HL-60 (cell line): ENCODE measurements around the gene BCAS3.
"Not testable (repeated sequence)": the region's sequence is repeated elsewhere in the genome, so short reads cannot be mapped to it uniquely, and the experiment has no call there.

ENCODE experiments used
- DNase-seq, 2 experiments: peaks; one replicate each; pipeline ENCODE4 v3.0.0-alpha.2; 2010 to 2020; ENCODE audit warnings: low read depth in 1 of 2, low spot score in 1 of 2
- H3K27ac ChIP-seq: fragments of 250-450 bp; sonication (Bioruptor Pico); replicated peaks from 2 replicates; pipeline ENCODE4 v1.5.1; 2020; ENCODE audit warnings: mild to moderate bottlenecking, moderate library complexity
- H3K27me3 ChIP-seq: fragments of 250-450 bp; sonication (Bioruptor Pico); 2 replicates; pipeline ENCODE4 v1.5.1; 2021; ENCODE audit warnings: mild to moderate bottlenecking, moderate library complexity; ENCODE audit not compliant: insufficient read depth, poor library complexity, severe bottlenecking
- H3K4me3 ChIP-seq: replicated peaks from 2 replicates; pipeline ENCODE4 v1.5.1; 2011; ENCODE audit warnings: mild to moderate bottlenecking, control low read depth, low read length; ENCODE audit not compliant: insufficient read depth
- CTCF ChIP-seq: IDR thresholded peaks from one replicate; pipeline ENCODE4 v1.5.1; 2011; ENCODE audit warnings: low read length, control low read depth, inconsistent platforms; ENCODE audit not compliant: insufficient read depth
- GABPA ChIP-seq: IDR thresholded peaks from 2 replicates; pipeline ENCODE4 v1.6.1; 2012; ENCODE audit warnings: low read depth
- POLR2AphosphoS5 ChIP-seq: IDR thresholded peaks from 2 replicates; pipeline ENCODE4 v1.6.1; 2012; ENCODE audit warnings: low read depth
- REST ChIP-seq: IDR thresholded peaks from 2 replicates; pipeline ENCODE4 v1.6.1; 2012; ENCODE audit warnings: low read depth; ENCODE audit not compliant: insufficient replicate concordance
- SPI1 ChIP-seq: IDR thresholded peaks from 2 replicates; pipeline ENCODE4 v1.6.1; 2012; ENCODE audit warnings: low read depth, mild to moderate bottlenecking, borderline replicate concordance

The BCAS3 gene

GRCh38 chr17:61440697-61441096, 763.0 kb downstream of the BCAS3 start:
- TF ChIP-seq REST (no peak), SPI1 (no peak), GABPA (no peak), POLR2AphosphoS5 (no peak), CTCF (no peak)
- Histone ChIP-seq H3K27ac (no peak overlapping the region), H3K4me3 (no peak overlapping the region), H3K27me3 (no peaks in the 10 kb centered on the region)
- no peak for DNase-seq

- not testable (repeated sequence) for H3K27me3 ChIP-seq, H3K4me3 ChIP-seq, DNase-seq, H3K27ac ChIP-seq
Measured at GRCh38 chr17:61441507-61441906, 763.9 kb downstream of the BCAS3 start.

GRCh38 chr17:61442136-61442775, 764.6 kb downstream of the BCAS3 start:
- no peak for DNase-seq
- Histone ChIP-seq H3K4me3 (no peak overlapping the region), H3K27me3 (peaks cover 4% of the 10 kb centered on the region), H3K27ac (no peak overlapping the region)
- TF ChIP-seq GABPA: no peak
